DND-41 (cell line): ENCODE data around the gene COLEC12.

Source experiments
- ATAC-seq: fragments of 200-7000 bp; cut with Tn5 transposase; 3 replicates; pipeline ENCODE4 v1.9.1; 2021; ENCODE audit warnings: low read depth; ENCODE audit not compliant: insufficient read depth
- DNase-seq: peaks from one replicate; pipeline ENCODE4 v3.0.0-alpha.2; 2020
- H2AFZ ChIP-seq: 2 replicates; pipeline ENCODE4 v1.6.0; 2012; ENCODE audit warnings: low read depth, low read length
- H3K27ac ChIP-seq: 2 replicates; pipeline ENCODE4 v1.5.1; 2012; ENCODE audit warnings: low read length, inconsistent platforms
- H3K27me3 ChIP-seq: fragments of 200-600 bp; sonication (generic); 2 replicates; pipeline ENCODE4 v1.6.0; 2012; ENCODE audit warnings: low read length, mild to moderate bottlenecking, inconsistent platforms; ENCODE audit not compliant: insufficient read depth, poor library complexity
- H3K36me3 ChIP-seq: 2 replicates; pipeline ENCODE4 v1.5.1; 2012; ENCODE audit warnings: low read length, inconsistent platforms; ENCODE audit not compliant: insufficient read depth
- H3K4me1 ChIP-seq: 2 replicates; pipeline ENCODE4 v1.5.1; 2012; ENCODE audit warnings: mild to moderate bottlenecking, low read length; ENCODE audit not compliant: insufficient read depth
- H3K4me2 ChIP-seq: 2 replicates; pipeline ENCODE4 v1.6.0; 2012; ENCODE audit warnings: mild to moderate bottlenecking, moderate library complexity, low read length, inconsistent platforms; ENCODE audit not compliant: insufficient read depth
- H3K4me3 ChIP-seq, 2 experiments: fragments of 200-600 bp in 1 of 2; shearing (Covaris generic) in 1 of 2; 2 replicates each; pipeline ENCODE4 v1.5.1; 2012 to 2016; ENCODE audit warnings: inconsistent platforms in 2 of 2, low read length in 2 of 2, mild to moderate bottlenecking in 2 of 2, low read depth in 1 of 2, moderate library complexity in 1 of 2
- H3K79me2 ChIP-seq: 2 replicates; pipeline ENCODE4 v1.6.0; 2012; ENCODE audit warnings: low read length, inconsistent platforms; ENCODE audit not compliant: insufficient read depth
- H3K9ac ChIP-seq: 2 replicates; pipeline ENCODE4 v1.6.0; 2012; ENCODE audit warnings: low read depth, mild to moderate bottlenecking, inconsistent platforms, low read length, moderate library complexity
- H3K9me3 ChIP-seq: 2 replicates; pipeline ENCODE4 v1.5.1; 2012; ENCODE audit warnings: low read length, moderate library complexity, mild to moderate bottlenecking, inconsistent platforms; ENCODE audit not compliant: insufficient read depth, severe bottlenecking
- H4K20me1 ChIP-seq: 2 replicates; pipeline ENCODE4 v1.6.0; 2012; ENCODE audit warnings: low read length; ENCODE audit not compliant: insufficient read depth
- CTCF ChIP-seq: IDR thresholded peaks from 2 replicates; pipeline ENCODE4 v1.5.1; 2012; ENCODE audit warnings: borderline replicate concordance, low read length, moderate library complexity, mild to moderate bottlenecking; ENCODE audit not compliant: poor library complexity, severe bottlenecking; ENCODE audit errors: extremely low read depth
- EZH2 ChIP-seq: IDR thresholded peaks from 3 replicates; pipeline ENCODE4 v1.6.1; 2012; ENCODE audit warnings: borderline replicate concordance, low read depth, mild to moderate bottlenecking, moderate library complexity, low read length, inconsistent platforms; ENCODE audit not compliant: severe bottlenecking

The COLEC12 gene

GRCh38 chr18:515156-515815, 14.8 kb upstream of the COLEC12 start:
- H3K9ac ChIP-seq: no peak overlapping the region
- TF ChIP-seq CTCF (no peak), EZH2 (no peak)
- no peak for ATAC-seq
- peaks cover 2% of the 10 kb centered on the region for H3K9me3 ChIP-seq
- no peak overlapping the region for H2AFZ ChIP-seq
- no peaks in the 10 kb centered on the region for H3K4me1 ChIP-seq
- no peaks in the 10 kb centered on the region for H3K79me2 ChIP-seq
- H4K20me1 ChIP-seq: no peaks in the 10 kb centered on the region
- DNase-seq: no peak
- no peak overlapping the region for H3K4me3 ChIP-seq
- H3K4me2 ChIP-seq: no peak overlapping the region
- no peak overlapping the region for H3K27ac ChIP-seq
- no peaks in the 10 kb centered on the region for H3K36me3 ChIP-seq
- no peaks in the 10 kb centered on the region for H3K27me3 ChIP-seq

GRCh38 chr18:513826-514530, 13.5 kb upstream of the COLEC12 start:
- H3K27ac ChIP-seq: no peak overlapping the region
- no peak overlapping the region for H3K4me3 ChIP-seq
- H3K79me2 ChIP-seq: no peaks in the 10 kb centered on the region
- no peaks in the 10 kb centered on the region for H4K20me1 ChIP-seq
- H3K27me3 ChIP-seq: no peaks in the 10 kb centered on the region
- H3K4me2 ChIP-seq: no peak overlapping the region
- no peak overlapping the region for H3K9ac ChIP-seq
- H3K9me3 ChIP-seq: peaks cover 2% of the 10 kb centered on the region
- TF ChIP-seq CTCF: no peak
- TF ChIP-seq EZH2: no peak
- ATAC-seq (no peak), DNase-seq (no peak)
- no peaks in the 10 kb centered on the region for H3K36me3 ChIP-seq
- H3K4me1 ChIP-seq: no peaks in the 10 kb centered on the region
- H2AFZ ChIP-seq: no peak overlapping the region

- DNase-seq: no peak
- H3K4me3 ChIP-seq: no peak overlapping the region
- ATAC-seq: no peak
- no peaks in the 10 kb centered on the region for H4K20me1 ChIP-seq
- H3K9ac ChIP-seq: no peak overlapping the region
- no peak overlapping the region for H3K4me2 ChIP-seq
- no peaks in the 10 kb centered on the region for H3K79me2 ChIP-seq
- peaks cover 2% of the 10 kb centered on the region for H3K9me3 ChIP-seq
- TF ChIP-seq EZH2 (no peak), CTCF (no peak)
- no peaks in the 10 kb centered on the region for H3K36me3 ChIP-seq
- H3K27ac ChIP-seq: no peak overlapping the region
- H3K4me1 ChIP-seq: no peaks in the 10 kb centered on the region
- H3K27me3 ChIP-seq: peaks cover 3% of the 10 kb centered on the region
- H2AFZ ChIP-seq: no peak overlapping the region
Observed at GRCh38 chr18:512957-513356, 12.5 kb upstream of the COLEC12 start.
